H9 (cell line): ENCODE results near the gene CRYZ. TPM values are rescaled to one million over a fixed set of nuclear protein-coding genes. Genes with fewer than 3 reads are reported as not detected.

Experiments used
- DNase-seq: peaks from one replicate; pipeline ENCODE4 v3.0.0-alpha.2; 2017
- H2AFZ ChIP-seq: one replicate; pipeline ENCODE4 v1.6.1; 2013; ENCODE audit warnings: mild to moderate bottlenecking, low read length, control low read depth, moderate library complexity
- H2AK5ac ChIP-seq: 2 replicates; pipeline ENCODE4 v1.6.1; 2013; ENCODE audit warnings: low read length, control low read depth, mixed read lengths; ENCODE audit not compliant: insufficient read length
- H2BK120ac ChIP-seq: one replicate; pipeline ENCODE4 v1.6.1; 2013; ENCODE audit warnings: low read depth, mild to moderate bottlenecking, low read length, control low read depth, inconsistent platforms; ENCODE audit not compliant: poor library complexity, severe bottlenecking
- H2BK12ac ChIP-seq: 2 replicates; pipeline ENCODE4 v1.6.1; 2013; ENCODE audit warnings: low read length, control low read depth, mixed read lengths, low read depth; ENCODE audit not compliant: insufficient read length
- H2BK15ac ChIP-seq: 2 replicates; pipeline ENCODE4 v1.6.1; 2013; ENCODE audit warnings: low read depth, low read length, control low read depth
- H2BK20ac ChIP-seq: one replicate; pipeline ENCODE4 v1.6.1; 2013; ENCODE audit warnings: low read depth, mild to moderate bottlenecking, low read length, control low read depth, inconsistent platforms; ENCODE audit not compliant: poor library complexity, severe bottlenecking
- H2BK5ac ChIP-seq: 2 replicates; pipeline ENCODE4 v1.6.1; 2013; ENCODE audit warnings: low read length, control low read depth, mixed read lengths; ENCODE audit not compliant: insufficient read length
- H3K14ac ChIP-seq: 2 replicates; pipeline ENCODE4 v1.6.1; 2013; ENCODE audit warnings: low read length, control low read depth; ENCODE audit not compliant: insufficient read depth
- H3K18ac ChIP-seq: 2 replicates; pipeline ENCODE4 v1.6.1; 2013; ENCODE audit warnings: low read depth, mild to moderate bottlenecking, mixed read lengths, low read length, control low read depth; ENCODE audit not compliant: insufficient read length
- H3K23ac ChIP-seq: 2 replicates; pipeline ENCODE4 v1.6.1; 2013; ENCODE audit warnings: low read length, control low read depth, mixed read lengths, low read depth; ENCODE audit not compliant: insufficient read length
- H3K23me2 ChIP-seq: 2 replicates; pipeline ENCODE4 v1.6.1; 2013; ENCODE audit warnings: low read depth, mild to moderate bottlenecking, mixed read lengths, low read length, control low read depth; ENCODE audit not compliant: insufficient read length, poor library complexity, severe bottlenecking
- H3K27ac ChIP-seq: 2 replicates; pipeline ENCODE4 v1.5.1; 2013; ENCODE audit warnings: low read length, control low read depth, mixed read lengths, low read depth; ENCODE audit not compliant: insufficient read length
- H3K27me3 ChIP-seq: 2 replicates; pipeline ENCODE4 v1.6.1; 2013; ENCODE audit warnings: low read length, control low read depth, inconsistent platforms; ENCODE audit not compliant: insufficient read depth
- H3K4ac ChIP-seq: 2 replicates; pipeline ENCODE4 v1.6.1; 2013; ENCODE audit warnings: low read depth, mild to moderate bottlenecking, control low read depth, inconsistent platforms, low read length, moderate library complexity
- H3K4me1 ChIP-seq: 2 replicates; pipeline ENCODE4 v1.6.1; 2013; ENCODE audit warnings: low read length, control low read depth, inconsistent platforms; ENCODE audit not compliant: insufficient read depth
- H3K4me2 ChIP-seq: 2 replicates; pipeline ENCODE4 v1.6.1; 2013; ENCODE audit warnings: low read length, control low read depth, mixed read lengths; ENCODE audit not compliant: insufficient read length, insufficient read depth
- H3K56ac ChIP-seq: 2 replicates; pipeline ENCODE4 v1.6.1; 2013; ENCODE audit warnings: low read depth, mild to moderate bottlenecking, mixed read lengths, low read length, control low read depth; ENCODE audit not compliant: insufficient read length
- H3K79me1 ChIP-seq: 2 replicates; pipeline ENCODE4 v1.6.1; 2013; ENCODE audit warnings: low read depth, mild to moderate bottlenecking, moderate library complexity, low read length, control low read depth, inconsistent platforms; ENCODE audit not compliant: insufficient read depth, poor library complexity, severe bottlenecking
- H3K79me2 ChIP-seq: 2 replicates; pipeline ENCODE4 v1.6.1; 2013; ENCODE audit warnings: low read length, control low read depth, inconsistent platforms; ENCODE audit not compliant: insufficient read depth
- H3K9ac ChIP-seq: 2 replicates; pipeline ENCODE4 v1.6.1; 2013; ENCODE audit warnings: low read length, control low read depth, mixed read lengths; ENCODE audit not compliant: insufficient read length; ENCODE audit errors: extremely low read depth
- H3K9me3 ChIP-seq: one replicate; pipeline ENCODE4 v1.6.1; 2013; ENCODE audit warnings: low read depth, low read length, inconsistent platforms; ENCODE audit not compliant: control insufficient read depth
- H3T11ph ChIP-seq: one replicate; pipeline ENCODE4 v1.6.1; 2013; ENCODE audit warnings: mild to moderate bottlenecking, low read length, control low read depth, inconsistent platforms
- H4K20me1 ChIP-seq: one replicate; pipeline ENCODE4 v1.6.1; 2013; ENCODE audit not compliant: control insufficient read depth, insufficient read length, insufficient read depth
- H4K5ac ChIP-seq: 2 replicates; pipeline ENCODE4 v1.6.1; 2013; ENCODE audit warnings: low read depth, mild to moderate bottlenecking, mixed read lengths, low read length, control low read depth; ENCODE audit not compliant: insufficient read length
- H4K8ac ChIP-seq: replicated peaks from 2 replicates; pipeline ENCODE4 v1.6.1; 2013; ENCODE audit warnings: low read length, control low read depth, mixed read lengths, low read depth; ENCODE audit not compliant: insufficient read length
- H4K91ac ChIP-seq: 2 replicates; pipeline ENCODE4 v1.6.1; 2013; ENCODE audit warnings: low read depth, mild to moderate bottlenecking, moderate library complexity, mixed read lengths, low read length, control low read depth; ENCODE audit not compliant: insufficient read length
- H3K27ac Mint-ChIP-seq, 3 experiments: 2 replicates in 2 of 3; 3 replicates in 1 of 3; pipeline ENCODE4 v1.8.0; 2020 to 2021; ENCODE audit warnings: mixed read lengths in 3 of 3, mild to moderate bottlenecking in 1 of 3, moderate library complexity in 1 of 3
- H3K27me3 Mint-ChIP-seq: 2 replicates; pipeline ENCODE4 v1.8.0; 2021; ENCODE audit warnings: low read depth, mild to moderate bottlenecking, moderate library complexity, mixed read lengths
- H3K36me3 Mint-ChIP-seq, 3 experiments: 2 replicates in 2 of 3; 3 replicates in 1 of 3; pipeline ENCODE4 v1.8.0; 2020 to 2021; ENCODE audit warnings: low read depth in 3 of 3, mixed read lengths in 3 of 3; ENCODE audit not compliant: insufficient read depth in 1 of 3
- H3K4me1 Mint-ChIP-seq, 2 experiments: 2 replicates each; pipeline ENCODE4 v1.8.0; 2020; ENCODE audit warnings: mixed read lengths in 2 of 2
- H3K4me3 Mint-ChIP-seq, 2 experiments: 2 replicates in 1 of 2; 3 replicates in 1 of 2; pipeline ENCODE4 v1.8.0; 2020 to 2021; ENCODE audit warnings: mild to moderate bottlenecking in 2 of 2, mixed read lengths in 2 of 2, moderate library complexity in 1 of 2
- H3K9me3 Mint-ChIP-seq, 2 experiments: 2 replicates in 1 of 2; 3 replicates in 1 of 2; pipeline ENCODE4 v1.8.0; 2020; ENCODE audit warnings: mild to moderate bottlenecking in 2 of 2, mixed read lengths in 2 of 2, moderate library complexity in 1 of 2
- CTCF ChIP-seq: fragments of 200-600 bp; sonication (generic); conservative IDR thresholded peaks from 3 replicates; pipeline ENCODE4 v1.8.0; 2021; ENCODE audit warnings: antibody characterized with exemption, mild to moderate bottlenecking
- WGBS: extraction: QIAGEN DNeasy Blood & Tissue Kit; methylation state at CpG from one replicate; pipeline ENCODE4 v1.1.7; 2013; ENCODE audit warnings: missing lambda C conversion rate, low lambda C conversion rate, mixed read lengths; ENCODE audit not compliant: insufficient read length; ENCODE audit errors: extremely low coverage; 5-methylcytosine and 5-hydroxymethylcytosine counted together
- long read RNA-seq: library from polyadenylated mRNA; unstranded; transcript quantifications from one replicate; pipeline ENCODE4 v2.0.0, GENCODE V29; 2020
- total RNA-seq: library from RNA; stranded (reverse); gene quantifications from 2 replicates; pipeline ENCODE4 v1.2.1, GENCODE V29; 2021

Gene CRYZ
- total RNA-seq, result 12.7 and 14.0 TPM in 2 replicates
- long read RNA-seq, transcript CRYZ-201 (9 exons, 1,888 nt), result major isoform, 55 of 72 reads
- long read RNA-seq, transcript CRYZ-205 (10 exons, 2,301 nt), result minor isoform, 10 of 72 reads
- long read RNA-seq, partial matches to known transcripts, result 2 of 72 reads
- long read RNA-seq, other reads (novel, unspliced or antisense), result 3 of 72 reads

- peak within 1 kb of the TSS; percentile 49 for H3K4me2 ChIP-seq
- no peak within 1 kb of the TSS for H2BK20ac ChIP-seq
- H3K23me2 ChIP-seq, result no peaks in the 10 kb centered on the region
- Mint-ChIP-seq H3K4me3 (peak within 1 kb of the TSS; percentile 87 to 89), H3K4me1 (peaks cover 9 to 32% of the 10 kb centered on the region in 2 experiments), H3K36me3 (peaks cover 16 to 39% (median 20%) of the 10 kb centered on the region in 3 experiments), H3K9me3 (peaks cover under 1 to 16% of the 10 kb centered on the region in 2 experiments; a peak in 3 of 5 replicates), H3K27me3 (no peaks in the 10 kb centered on the region; the same call in 1 of the 2 replicates), H3K27ac (peak within 1 kb of the TSS; percentile 99)
- H2BK15ac ChIP-seq, result no peak within 1 kb of the TSS
- peak within 1 kb of the TSS; percentile 68 for H2AFZ ChIP-seq
- no peak within 1 kb of the TSS for H2AK5ac ChIP-seq
- H3K79me2 ChIP-seq, result no peaks in the 10 kb centered on the region
- peak within 1 kb of the TSS; percentile 70 for H2BK5ac ChIP-seq
- H4K20me1 ChIP-seq, result no peaks in the 10 kb centered on the region
- peak within 1 kb of the TSS; percentile 94 for H3K27ac ChIP-seq
- H2BK120ac ChIP-seq, result no peak within 1 kb of the TSS
- H3K79me1 ChIP-seq, result no peaks in the 10 kb centered on the region
- H3K4ac ChIP-seq, result no peak within 1 kb of the TSS; the same call in 1 of the 2 replicates
- H4K91ac ChIP-seq, result no peak within 1 kb of the TSS
- H2BK12ac ChIP-seq, result no peak within 1 kb of the TSS
- no peak for DNase-seq
- no peak within 1 kb of the TSS for H3K23ac ChIP-seq
- H3K56ac ChIP-seq, result peak within 1 kb of the TSS; percentile 46
- WGBS, result no CpG with 5 or more reads among the region's 30 CpGs
- no peaks in the 10 kb centered on the region; the same call in 1 of the 2 replicates for H3K4me1 ChIP-seq
- no peaks in the 10 kb centered on the region for H3K27me3 ChIP-seq
- H3K9ac ChIP-seq, result peak within 1 kb of the TSS; percentile 94
- peak within 1 kb of the TSS; percentile 88 for H4K5ac ChIP-seq
- peak within 1 kb of the TSS; percentile 96 for H3K14ac ChIP-seq
- H4K8ac ChIP-seq, result peak within 1 kb of the TSS; percentile 16
- H3K9me3 ChIP-seq, result peaks cover 3% of the 10 kb centered on the region
- TF ChIP-seq CTCF, result no peak
- peak within 1 kb of the TSS; percentile 97 for H3K18ac ChIP-seq
- H3T11ph ChIP-seq, result no peak within 1 kb of the TSS
Observed at GRCh38 chr1:74732960-74733603, at the start of gene CRYZ, which contains the start of gene TYW3. CRYZ (minus strand) TSS chr1:74733050; CDS start chr1:74724821, 8,229 bp downstream. TYW3 (plus strand) TSS chr1:74733152; CDS start chr1:74733245, 93 bp downstream.
